GM12878 (cell line): ENCODE results near the gene NT5DC4.

Source experiments
- BRCA1 ChIP-seq: IDR thresholded peaks from 2 replicates; pipeline ENCODE4 v1.6.1; 2011; ENCODE audit warnings: low read depth, low read length, improper control_type of control experiment
- GABPA ChIP-seq: IDR thresholded peaks from 2 replicates; pipeline ENCODE4 v1.6.1; 2014; ENCODE audit warnings: antibody characterized with exemption, low read depth, mild to moderate bottlenecking, inconsistent platforms
- HDAC2 ChIP-seq: fragments of 200-600 bp; sonication (generic); IDR thresholded peaks from 2 replicates; pipeline ENCODE4 v1.6.1; 2017
- POLR2AphosphoS5 ChIP-seq: IDR thresholded peaks from 2 replicates; pipeline ENCODE4 v1.6.1; 2011; ENCODE audit warnings: mild to moderate bottlenecking, low read length, inconsistent platforms
- SMARCA5 ChIP-seq: fragments of 450-650 bp; IDR thresholded peaks from 2 replicates; pipeline ENCODE4 v1.6.1; 2017; ENCODE audit warnings: mild to moderate bottlenecking
- STAT1 ChIP-seq: fragments of 450-650 bp; conservative IDR thresholded peaks from 2 replicates; pipeline ENCODE4 v1.6.1; 2014; ENCODE audit warnings: antibody characterized with exemption, mild to moderate bottlenecking
- TF ChIP-seq, protein P1 (sequence below), 3 experiments: IDR thresholded peaks in 2 of 3; conservative IDR thresholded peaks in 1 of 3; 2 replicates each; pipeline ENCODE4 v1.5.1; 2011; ENCODE audit warnings: low read depth in 3 of 3, low read length in 3 of 3, mild to moderate bottlenecking in 3 of 3, control low read depth in 2 of 3, moderate library complexity in 2 of 3, inconsistent platforms in 1 of 3, mixed read lengths in 1 of 3; ENCODE audit not compliant: control insufficient read depth in 2 of 3, insufficient read depth in 1 of 3; ENCODE audit errors: extremely low read depth in 1 of 3
- TF ChIP-seq, protein P2 (sequence below): fragments of 450-650 bp; conservative IDR thresholded peaks from 2 replicates; pipeline ENCODE4 v1.6.1; 2017; ENCODE audit warnings: mild to moderate bottlenecking, moderate library complexity
- TF ChIP-seq, protein P3 (sequence below): fragments of 150-350 bp; IDR thresholded peaks from 2 replicates; pipeline ENCODE4 v1.6.1; 2016; ENCODE audit warnings: low read depth, low read length

DNA sequence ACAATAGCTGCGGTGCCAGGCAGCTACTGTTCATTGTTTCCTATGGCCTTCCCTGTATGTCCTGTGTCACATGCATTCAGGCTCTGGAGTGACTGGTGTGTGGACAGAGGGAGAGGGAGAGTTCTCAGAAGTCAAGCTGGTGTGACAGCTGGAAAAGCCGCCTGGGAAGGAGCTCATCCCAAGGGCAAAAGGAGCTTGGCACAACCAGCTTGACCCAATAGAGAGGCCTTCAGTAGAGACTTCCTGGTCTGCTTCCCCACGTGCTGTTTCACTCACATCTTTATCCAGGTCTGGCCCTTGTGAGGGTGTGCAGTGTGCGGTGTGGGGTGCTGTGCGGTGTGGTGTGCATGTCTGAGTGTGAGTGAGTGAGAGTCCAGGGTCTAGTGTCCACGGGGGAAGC lies 11.1 kb upstream of the NT5DC4 start:
- TF ChIP-seq, protein P1, sequence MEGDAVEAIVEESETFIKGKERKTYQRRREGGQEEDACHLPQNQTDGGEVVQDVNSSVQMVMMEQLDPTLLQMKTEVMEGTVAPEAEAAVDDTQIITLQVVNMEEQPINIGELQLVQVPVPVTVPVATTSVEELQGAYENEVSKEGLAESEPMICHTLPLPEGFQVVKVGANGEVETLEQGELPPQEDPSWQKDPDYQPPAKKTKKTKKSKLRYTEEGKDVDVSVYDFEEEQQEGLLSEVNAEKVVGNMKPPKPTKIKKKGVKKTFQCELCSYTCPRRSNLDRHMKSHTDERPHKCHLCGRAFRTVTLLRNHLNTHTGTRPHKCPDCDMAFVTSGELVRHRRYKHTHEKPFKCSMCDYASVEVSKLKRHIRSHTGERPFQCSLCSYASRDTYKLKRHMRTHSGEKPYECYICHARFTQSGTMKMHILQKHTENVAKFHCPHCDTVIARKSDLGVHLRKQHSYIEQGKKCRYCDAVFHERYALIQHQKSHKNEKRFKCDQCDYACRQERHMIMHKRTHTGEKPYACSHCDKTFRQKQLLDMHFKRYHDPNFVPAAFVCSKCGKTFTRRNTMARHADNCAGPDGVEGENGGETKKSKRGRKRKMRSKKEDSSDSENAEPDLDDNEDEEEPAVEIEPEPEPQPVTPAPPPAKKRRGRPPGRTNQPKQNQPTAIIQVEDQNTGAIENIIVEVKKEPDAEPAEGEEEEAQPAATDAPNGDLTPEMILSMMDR (IDR thresholded peaks at IDR 0.05 in 2 of 3, conservative IDR thresholded peaks at IDR 0.05 in 1 of 3; ENCODE audit: control insufficient read depth in 2 of 3, extremely low read depth in 1 of 3, insufficient read depth in 1 of 3, low read depth in 3 of 3, low read length in 3 of 3), result no peak
- TF ChIP-seq, protein P2, sequence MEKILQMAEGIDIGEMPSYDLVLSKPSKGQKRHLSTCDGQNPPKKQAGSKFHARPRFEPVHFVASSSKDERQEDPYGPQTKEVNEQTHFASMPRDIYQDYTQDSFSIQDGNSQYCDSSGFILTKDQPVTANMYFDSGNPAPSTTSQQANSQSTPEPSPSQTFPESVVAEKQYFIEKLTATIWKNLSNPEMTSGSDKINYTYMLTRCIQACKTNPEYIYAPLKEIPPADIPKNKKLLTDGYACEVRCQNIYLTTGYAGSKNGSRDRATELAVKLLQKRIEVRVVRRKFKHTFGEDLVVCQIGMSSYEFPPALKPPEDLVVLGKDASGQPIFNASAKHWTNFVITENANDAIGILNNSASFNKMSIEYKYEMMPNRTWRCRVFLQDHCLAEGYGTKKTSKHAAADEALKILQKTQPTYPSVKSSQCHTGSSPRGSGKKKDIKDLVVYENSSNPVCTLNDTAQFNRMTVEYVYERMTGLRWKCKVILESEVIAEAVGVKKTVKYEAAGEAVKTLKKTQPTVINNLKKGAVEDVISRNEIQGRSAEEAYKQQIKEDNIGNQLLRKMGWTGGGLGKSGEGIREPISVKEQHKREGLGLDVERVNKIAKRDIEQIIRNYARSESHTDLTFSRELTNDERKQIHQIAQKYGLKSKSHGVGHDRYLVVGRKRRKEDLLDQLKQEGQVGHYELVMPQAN, result no peak
- TF ChIP-seq BRCA1 (no peak), HDAC2 (no peak), GABPA (no peak), SMARCA5 (no peak), POLR2AphosphoS5 (no peak), STAT1 (no peak)
- TF ChIP-seq, protein P3, sequence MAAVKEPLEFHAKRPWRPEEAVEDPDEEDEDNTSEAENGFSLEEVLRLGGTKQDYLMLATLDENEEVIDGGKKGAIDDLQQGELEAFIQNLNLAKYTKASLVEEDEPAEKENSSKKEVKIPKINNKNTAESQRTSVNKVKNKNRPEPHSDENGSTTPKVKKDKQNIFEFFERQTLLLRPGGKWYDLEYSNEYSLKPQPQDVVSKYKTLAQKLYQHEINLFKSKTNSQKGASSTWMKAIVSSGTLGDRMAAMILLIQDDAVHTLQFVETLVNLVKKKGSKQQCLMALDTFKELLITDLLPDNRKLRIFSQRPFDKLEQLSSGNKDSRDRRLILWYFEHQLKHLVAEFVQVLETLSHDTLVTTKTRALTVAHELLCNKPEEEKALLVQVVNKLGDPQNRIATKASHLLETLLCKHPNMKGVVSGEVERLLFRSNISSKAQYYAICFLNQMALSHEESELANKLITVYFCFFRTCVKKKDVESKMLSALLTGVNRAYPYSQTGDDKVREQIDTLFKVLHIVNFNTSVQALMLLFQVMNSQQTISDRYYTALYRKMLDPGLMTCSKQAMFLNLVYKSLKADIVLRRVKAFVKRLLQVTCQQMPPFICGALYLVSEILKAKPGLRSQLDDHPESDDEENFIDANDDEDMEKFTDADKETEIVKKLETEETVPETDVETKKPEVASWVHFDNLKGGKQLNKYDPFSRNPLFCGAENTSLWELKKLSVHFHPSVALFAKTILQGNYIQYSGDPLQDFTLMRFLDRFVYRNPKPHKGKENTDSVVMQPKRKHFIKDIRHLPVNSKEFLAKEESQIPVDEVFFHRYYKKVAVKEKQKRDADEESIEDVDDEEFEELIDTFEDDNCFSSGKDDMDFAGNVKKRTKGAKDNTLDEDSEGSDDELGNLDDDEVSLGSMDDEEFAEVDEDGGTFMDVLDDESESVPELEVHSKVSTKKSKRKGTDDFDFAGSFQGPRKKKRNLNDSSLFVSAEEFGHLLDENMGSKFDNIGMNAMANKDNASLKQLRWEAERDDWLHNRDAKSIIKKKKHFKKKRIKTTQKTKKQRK, result no peak
